GM21529 (cell line): Measurements from ENCODE around the gene LAYN.
A peak's percentile ranks its signal among the peaks of the same experiment; 100 is the strongest.

ENCODE experiments used
- ATAC-seq: cut with Tn5 transposase; IDR thresholded peaks from one replicate; pipeline ENCODE4 v1.9.1; 2021; ENCODE audit not compliant: unreplicated experiment

Gene LAYN

GRCh38 chr11:111591187-111591960 is 50.9 kb downstream of the LAYN start:
- no peak for ATAC-seq

- no peak for ATAC-seq
These were observed 52.0 kb downstream of the LAYN start for GRCh38 chr11:111592491-111592890.

- ATAC-seq, result no peak
These were observed 55.8 kb downstream of the LAYN start for GRCh38 chr11:111596319-111596718.

GRCh38 chr11:111598148-111598547 is 57.6 kb downstream of the LAYN start:
- no peak for ATAC-seq

GRCh38 chr11:111598559-111598958 is 58.0 kb downstream of the LAYN start:
- no peak for ATAC-seq

GRCh38 chr11:111601636-111601978 is 61.1 kb downstream of the LAYN start:
- no peak for ATAC-seq

GRCh38 chr11:111601979-111602864 is 61.7 kb downstream of the LAYN start, which contains the start of gene SIK2:
Gene SIK2 (plus strand): TSS chr11:111602449. CDS start chr11:111602564, 115 bp downstream.
- peak; percentile 86 for ATAC-seq

- ATAC-seq, result peak; percentile 1
These were observed 62.5 kb downstream of the LAYN start for GRCh38 chr11:111602865-111603610.

GRCh38 chr11:111603611-111604130 is 63.2 kb downstream of the LAYN start:
- no peak for ATAC-seq

GRCh38 chr11:111604392-111605009 is 64.0 kb downstream of the LAYN start:
- ATAC-seq, result no peak

GRCh38 chr11:111605681-111606080 is 65.2 kb downstream of the LAYN start:
- no peak for ATAC-seq

GRCh38 chr11:111606986-111607385 is 66.5 kb downstream of the LAYN start:
- no peak for ATAC-seq

GRCh38 chr11:111607751-111608150 is 67.2 kb downstream of the LAYN start:
- no peak for ATAC-seq
